Lung (tissue), 12 donors: Measurements from ENCODE around the gene PPOX. TPM values are rescaled to one million over a fixed set of nuclear protein-coding genes. Genes with fewer than 3 reads are reported as not detected.

Source experiments
- ATAC-seq: fragments of 200-7000 bp; cut with Tn5 transposase; one replicate; pipeline ENCODE4 v1.9.1; 2020; ENCODE audit warnings: moderate number of reproducible peaks; ENCODE audit not compliant: insufficient read depth, low FRiP score
- DNase-seq, 3 donors: peaks; one replicate each; pipeline ENCODE4 v3.0.0-alpha.2; 2013 to 2017
- H3K27ac ChIP-seq, 2 donors: one replicate each; pipeline ENCODE4 v1.5.1; 2013; ENCODE audit warnings: mild to moderate bottlenecking in 2 of 2, moderate library complexity in 2 of 2, control low read depth in 1 of 2, inconsistent platforms in 1 of 2, low read depth in 1 of 2, low read length in 1 of 2
- H3K27me3 ChIP-seq, 3 donors: one replicate each; pipeline ENCODE4 v1.5.1; 2013; ENCODE audit warnings: low read length in 2 of 3; ENCODE audit not compliant: control insufficient read depth in 3 of 3, insufficient read depth in 3 of 3
- H3K36me3 ChIP-seq, 4 donors: one replicate each; pipeline ENCODE4 v1.5.1; 2013; ENCODE audit warnings: low read length in 4 of 4, mild to moderate bottlenecking in 1 of 4, moderate library complexity in 1 of 4; ENCODE audit not compliant: control insufficient read depth in 4 of 4, insufficient read depth in 4 of 4
- H3K4me1 ChIP-seq, 5 donors: one replicate each; pipeline ENCODE4 v1.5.1; 2013; ENCODE audit warnings: low read length in 5 of 5, mild to moderate bottlenecking in 2 of 5, moderate library complexity in 1 of 5; ENCODE audit not compliant: control insufficient read depth in 5 of 5, insufficient read depth in 5 of 5
- H3K4me3 ChIP-seq: one replicate; pipeline ENCODE4 v1.5.1; 2013; ENCODE audit warnings: mild to moderate bottlenecking, control low read depth, moderate library complexity
- H3K9ac ChIP-seq, 2 donors: one replicate each; pipeline ENCODE4 v1.5.1; 2013; ENCODE audit warnings: low read length in 2 of 2, control low read depth in 1 of 2; ENCODE audit not compliant: insufficient read depth in 1 of 2
- H3K9me3 ChIP-seq, 4 donors: one replicate each; pipeline ENCODE4 v1.5.1; 2013; ENCODE audit warnings: low read length in 3 of 4, mild to moderate bottlenecking in 1 of 4, moderate library complexity in 1 of 4; ENCODE audit not compliant: control insufficient read depth in 4 of 4, insufficient read depth in 3 of 4
- CTCF ChIP-seq: IDR thresholded peaks from 2 replicates; pipeline ENCODE4 v1.5.1; 2012; ENCODE audit warnings: mild to moderate bottlenecking; ENCODE audit errors: control extremely low read depth, extremely low read depth
- WGBS, 2 donors: extraction: QIAGEN DNeasy Blood & Tissue Kit; methylation state at CpG; one replicate each; pipeline ENCODE4 v1.1.7; 2013; 5-methylcytosine and 5-hydroxymethylcytosine counted together
- polyA plus RNA-seq, 2 donors: library from polyadenylated mRNA; stranded (reverse); fragments of 200-250 nt; gene quantifications; one replicate each; pipeline ENCODE4 v1.2.1, GENCODE V29; 2013
- total RNA-seq, 2 donors: library from RNA; depleted of rRNA in 1 of 2; stranded (reverse); fragments of >200 nt in 1 of 2; gene quantifications; one replicate each; pipeline ENCODE4 v1.2.1, GENCODE V29; 2014 to 2021
- donor health status: control.
- donor health status: control.
- donor health status: Bipolar disorder and iron deficiency.
- donor health status: healthy.
- donor health status: DM: yes; HTN: yes; CAD: no.

Gene PPOX
- total and polyA plus RNA-seq, 4 donors: 14.8 to 34.1 (median 33.0) TPM

- Histone ChIP-seq H3K4me1 (peaks cover 9 to 16% (median 9%) of the 10 kb centered on the region in 5 donors), H3K9ac (no peak overlapping the region), H3K27me3 (no peaks in the 10 kb centered on the region), H3K9me3 (no peaks in the 10 kb centered on the region), H3K27ac (no peak overlapping the region), H3K4me3 (no peak overlapping the region), H3K36me3 (peaks cover 20 to 43% (median 37%) of the 10 kb centered on the region in 4 donors)
- WGBS, 2 donors: 83 to 85% methylated on average over 6 of the region's 6 CpGs
- TF ChIP-seq CTCF: no peak
- DNase-seq (no peak), ATAC-seq (no peak)
Measured at GRCh38 chr1:161122967-161123366, 43.3 kb upstream of the PPOX start.

GRCh38 chr1:161127649-161128048, 38.6 kb upstream of the PPOX start:
- H3K9ac ChIP-seq: peak overlapping the region in 1 of 2 donors; percentile 2
- ATAC-seq (no peak), DNase-seq (no peak)
- H3K9me3 ChIP-seq: no peaks in the 10 kb centered on the region
- no peak overlapping the region for H3K27ac ChIP-seq
- H3K27me3 ChIP-seq: no peaks in the 10 kb centered on the region
- TF ChIP-seq CTCF: no peak
- H3K4me3 ChIP-seq: no peak overlapping the region
- H3K4me1 ChIP-seq: peaks cover 2 to 22% (median 12%) of the 10 kb centered on the region in 5 donors
- H3K36me3 ChIP-seq: peaks cover 18 to 52% (median 31%) of the 10 kb centered on the region in 4 donors
- 52 to 69% methylated on average over 2 of the region's 2 CpGs for WGBS, 2 donors

- no peaks in the 10 kb centered on the region for H3K27me3 ChIP-seq
- peaks cover 13 to 43% (median 27%) of the 10 kb centered on the region in 4 donors for H3K36me3 ChIP-seq
- H3K27ac ChIP-seq: no peak overlapping the region
- ATAC-seq (no peak), DNase-seq (no peak)
- H3K9me3 ChIP-seq: no peaks in the 10 kb centered on the region
- H3K4me3 ChIP-seq: no peak overlapping the region
- H3K4me1 ChIP-seq: peaks cover 6 to 29% (median 16%) of the 10 kb centered on the region in 5 donors
- TF ChIP-seq CTCF: no peak
- no peak overlapping the region for H3K9ac ChIP-seq
- 92 to 94% methylated on average over 4 of the region's 4 CpGs for WGBS, 2 donors
Measured at GRCh38 chr1:161128591-161129420, 37.4 kb upstream of the PPOX start.
